GM18499 (cell line): Measurements from ENCODE around the gene IMMP2L.
"Not testable (repeated sequence)": the region's sequence is repeated elsewhere in the genome, so short reads cannot be mapped to it uniquely, and the experiment has no call there.

Experiments
- ATAC-seq: cut with Tn5 transposase; IDR thresholded peaks from one replicate; pipeline ENCODE4 v1.9.1; 2021; ENCODE audit warnings: moderate number of reproducible peaks; ENCODE audit not compliant: insufficient read depth, unreplicated experiment

The IMMP2L gene

DNA sequence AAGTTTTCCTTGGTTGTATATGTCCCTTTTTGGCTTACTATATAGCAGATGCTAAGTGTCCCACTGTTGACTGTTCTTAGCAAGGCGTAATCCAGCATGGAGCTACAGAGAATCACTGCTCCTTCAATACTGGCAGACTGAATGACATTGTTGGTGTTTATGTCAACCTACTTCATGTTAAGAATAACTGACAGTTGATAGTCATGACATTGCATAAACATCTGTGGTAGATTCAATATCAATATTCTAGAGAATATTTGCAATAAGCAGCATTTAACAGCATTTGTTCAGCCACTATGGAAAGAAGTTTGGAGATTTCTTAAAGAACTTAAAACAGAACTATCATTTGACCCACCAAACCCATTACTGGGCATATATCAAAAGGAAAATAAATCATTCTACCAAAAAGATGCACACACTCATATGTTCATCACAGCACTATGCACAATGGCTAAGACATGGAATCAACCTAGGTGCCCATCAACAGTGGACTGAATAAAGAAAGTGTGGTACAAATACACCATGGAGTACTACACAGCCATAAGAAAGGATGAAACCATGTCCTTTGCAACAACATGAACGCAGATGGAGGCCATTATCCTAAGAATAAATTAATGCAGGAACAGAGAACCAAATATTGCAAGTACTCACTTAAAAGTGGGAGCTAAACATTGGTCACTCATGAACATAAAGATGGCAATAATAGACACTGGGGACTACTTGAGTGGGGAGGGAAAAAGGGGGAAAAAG, 88.7 kb downstream of the IMMP2L start:
- ATAC-seq, result no peak

DNA sequence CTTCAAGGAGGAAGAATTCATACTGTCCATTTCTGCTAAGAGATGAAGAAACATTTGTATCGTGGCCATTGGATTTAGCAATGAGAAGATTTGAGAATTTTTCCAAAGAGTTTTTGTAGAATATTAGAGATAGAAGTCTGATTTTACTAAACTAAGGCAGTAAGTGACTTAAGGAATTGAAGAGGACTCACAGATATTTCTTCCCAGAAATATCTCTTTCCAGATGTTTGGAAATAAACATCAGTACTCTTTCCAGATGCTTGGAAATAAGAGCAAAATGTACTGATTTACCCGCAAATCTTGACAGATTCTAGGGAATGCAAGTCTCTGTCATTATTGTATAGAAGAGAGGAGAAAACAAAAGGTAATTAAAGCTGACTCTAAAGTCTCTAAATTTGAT, 91.3 kb downstream of the IMMP2L start:
- ATAC-seq, result no peak

GRCh38 chr7:111469894-111470293, 92.4 kb downstream of the IMMP2L start:
- not testable (repeated sequence) for ATAC-seq

GRCh38 chr7:111465774-111466173, 96.5 kb downstream of the IMMP2L start:
- not testable (repeated sequence) for ATAC-seq

- ATAC-seq, result no peak
These were observed 101.6 kb downstream of the IMMP2L start for GRCh38 chr7:111460695-111461094.

DNA sequence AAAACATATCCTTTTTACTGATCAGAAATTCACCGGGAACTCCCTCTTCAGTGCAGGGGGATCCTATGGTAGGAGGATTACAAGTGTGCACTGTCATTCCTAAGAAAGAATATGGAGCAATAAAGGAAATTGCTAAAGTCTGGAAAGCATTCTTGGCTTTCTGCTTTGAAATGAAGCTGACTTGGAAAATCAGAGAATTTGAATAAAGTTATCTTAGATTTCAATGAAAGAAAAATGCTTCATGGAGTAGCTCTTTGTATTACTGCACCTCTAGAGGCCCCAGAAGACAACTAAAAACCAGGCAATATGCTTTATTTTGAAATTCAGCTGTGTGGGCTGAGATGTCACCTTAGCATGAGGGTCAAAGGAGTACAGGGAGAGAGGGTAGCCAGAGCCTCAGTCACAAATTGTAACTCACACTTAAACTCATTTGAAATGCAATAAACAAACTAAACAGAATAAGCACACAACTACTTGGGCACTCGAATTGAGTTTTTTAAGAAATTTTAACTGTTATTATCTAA, 102.5 kb downstream of the IMMP2L start:
- no peak for ATAC-seq

GRCh38 chr7:111459065-111459756, 103.1 kb downstream of the IMMP2L start:
- ATAC-seq, result no peak

DNA sequence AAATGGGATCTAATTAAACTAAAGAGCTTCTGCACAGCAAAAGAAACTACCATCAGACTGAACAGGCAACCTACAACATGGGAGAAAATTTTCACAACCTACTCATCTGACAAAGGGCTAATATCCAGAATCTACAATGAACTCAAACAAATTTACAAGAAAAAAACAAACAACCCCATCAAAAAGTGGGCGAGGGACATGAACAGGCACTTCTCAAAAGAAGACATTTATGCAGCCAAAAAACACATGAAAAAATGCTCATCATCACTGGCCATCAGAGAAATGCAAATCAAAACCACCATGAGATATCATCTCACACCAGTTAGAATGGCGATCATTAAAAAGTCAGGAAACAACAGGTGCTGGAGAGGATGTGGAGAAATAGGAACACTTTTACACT, 111.6 kb downstream of the IMMP2L start:
- not testable (repeated sequence) for ATAC-seq

- not testable (repeated sequence) for ATAC-seq
These were observed 114.8 kb downstream of the IMMP2L start for GRCh38 chr7:111447502-111447901.

DNA sequence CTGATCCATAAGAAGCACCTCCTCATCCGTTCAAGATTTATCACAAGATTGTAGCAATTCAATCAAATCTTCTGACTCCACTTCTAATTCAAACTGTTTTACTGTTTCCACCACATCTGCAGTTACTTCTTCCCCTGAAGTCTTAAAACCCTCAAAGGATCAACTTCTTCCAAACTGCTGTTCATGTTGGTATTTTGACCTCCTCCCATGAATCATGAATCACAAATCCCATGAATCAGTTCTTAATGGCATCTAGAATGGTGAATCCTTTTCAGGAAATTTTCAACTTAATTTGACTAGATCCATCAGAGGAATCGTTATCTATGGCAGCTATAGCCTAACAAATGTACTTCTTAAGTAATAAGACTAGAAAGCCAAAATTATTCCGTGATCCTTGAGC, 122.3 kb downstream of the IMMP2L start:
- ATAC-seq, result no peak

DNA sequence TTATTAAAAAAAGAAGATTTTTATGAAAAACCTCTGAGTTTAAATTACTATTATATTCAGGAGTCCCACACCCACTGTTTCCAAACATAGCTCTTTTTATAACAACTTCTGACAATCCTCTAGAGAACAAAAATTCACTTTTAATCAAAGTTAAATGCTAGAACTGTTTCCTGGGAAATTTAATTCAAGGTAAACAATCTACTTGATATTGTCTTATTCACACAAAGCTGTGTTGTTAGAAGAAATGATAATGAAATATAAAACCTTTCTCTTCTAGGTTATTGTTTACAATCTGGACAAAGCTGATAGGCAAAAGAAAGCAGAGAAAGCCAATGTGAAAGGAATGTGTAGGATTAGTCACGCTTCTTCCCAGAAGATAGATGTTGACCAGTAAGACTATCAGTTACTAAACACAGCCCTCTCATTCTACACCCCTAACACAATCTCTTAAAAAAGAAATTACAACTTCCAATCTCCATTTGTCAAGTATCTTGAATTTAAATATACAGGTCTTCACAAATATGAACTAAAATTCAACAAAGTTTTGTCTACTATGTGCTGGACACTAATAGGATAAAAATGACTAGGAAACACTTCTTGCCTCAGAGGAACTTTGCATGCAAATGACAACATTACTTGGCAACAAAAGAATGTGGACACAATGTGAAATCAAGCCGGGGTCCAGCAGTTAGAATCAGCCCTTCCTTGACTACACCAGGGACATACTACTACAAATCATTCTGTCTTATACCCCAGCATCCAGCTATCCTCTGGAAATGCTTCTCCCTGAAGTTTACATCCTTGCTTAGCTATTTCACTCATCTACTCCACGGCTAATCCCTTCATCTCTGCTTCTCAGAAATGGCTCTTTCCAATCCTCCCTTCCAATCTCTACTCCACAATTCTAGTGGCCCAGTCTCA, 123.7 kb downstream of the IMMP2L start:
- no peak for ATAC-seq

DNA sequence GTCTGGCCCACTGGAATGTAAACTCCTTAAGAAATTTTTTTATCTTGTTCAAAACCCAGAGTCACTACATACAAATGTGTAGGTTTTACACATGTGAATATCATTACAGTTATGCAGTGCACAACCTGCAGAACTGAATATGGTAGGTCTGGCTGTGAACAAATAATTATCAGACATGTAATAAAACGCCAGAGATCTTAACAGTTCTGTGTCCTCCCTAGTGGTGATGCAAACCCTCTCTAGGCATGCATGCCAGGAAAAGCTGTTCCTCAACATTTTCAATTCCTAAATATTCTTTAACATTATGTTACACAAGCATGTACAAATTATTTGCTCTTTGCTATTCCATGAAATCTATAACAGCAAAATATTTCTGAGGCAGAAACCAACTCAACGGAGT, 124.6 kb downstream of the IMMP2L start:
- no peak for ATAC-seq

GRCh38 chr7:111436608-111437007, 125.7 kb downstream of the IMMP2L start:
- no peak for ATAC-seq

GRCh38 chr7:111433426-111433825, 128.9 kb downstream of the IMMP2L start:
- ATAC-seq, result no peak

DNA sequence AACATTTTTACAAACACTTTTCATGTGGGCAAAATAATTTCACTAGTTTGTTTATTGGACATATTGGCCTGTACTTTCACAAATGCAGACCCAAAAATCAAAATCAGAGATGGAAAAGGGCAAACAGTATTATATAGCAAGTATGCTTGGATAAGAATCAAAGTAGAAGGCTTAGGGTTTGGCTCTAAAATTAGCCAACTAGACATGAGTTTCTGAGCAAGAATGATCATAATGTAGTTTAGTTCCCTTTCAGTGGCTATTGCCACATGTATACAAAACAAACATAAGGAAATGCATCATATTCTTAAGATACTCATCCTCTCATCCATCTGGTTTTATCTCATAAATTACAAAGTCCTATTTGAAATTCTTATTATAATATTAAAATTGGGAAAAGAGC, 132.5 kb downstream of the IMMP2L start:
- no peak for ATAC-seq

DNA sequence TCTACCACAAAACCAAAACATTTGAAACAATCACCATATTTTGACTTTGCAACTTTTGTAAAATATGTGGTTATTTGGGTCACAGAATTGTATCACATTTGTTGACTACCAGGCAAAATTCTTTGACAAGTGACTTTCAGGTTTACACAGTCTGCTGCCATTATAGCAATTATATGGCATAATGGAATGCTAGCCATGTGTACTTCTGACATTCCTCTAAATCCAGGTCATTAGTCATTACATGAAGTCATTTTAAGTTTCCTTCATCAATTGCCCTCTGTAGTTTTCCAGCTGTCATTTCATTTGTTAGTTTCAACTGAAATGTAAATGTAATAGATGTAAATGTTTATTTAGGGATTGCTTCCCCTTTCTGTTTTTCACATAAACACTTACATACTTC, 137.5 kb downstream of the IMMP2L start:
- ATAC-seq, result no peak

DNA sequence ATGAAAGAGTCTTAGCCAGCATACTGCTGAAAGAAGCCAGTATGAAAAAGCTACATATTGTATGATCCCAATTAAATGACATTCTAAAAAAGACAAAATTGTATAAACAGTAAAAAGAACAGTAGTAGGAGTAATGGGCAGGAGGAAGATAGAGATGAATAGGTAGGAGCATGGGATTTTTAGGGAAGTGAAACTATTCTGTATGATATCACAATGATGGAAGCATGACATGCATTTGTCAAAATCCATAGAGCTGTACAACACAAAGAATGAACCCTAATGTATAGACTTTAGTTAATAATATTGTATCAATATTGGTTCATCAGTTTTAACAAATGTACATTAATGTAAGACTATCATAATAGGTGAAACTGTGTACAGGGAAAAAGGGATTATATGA, 147.9 kb downstream of the IMMP2L start:
- ATAC-seq, result no peak

- ATAC-seq, result no peak
These were observed 148.6 kb downstream of the IMMP2L start for GRCh38 chr7:111413739-111414138.

DNA sequence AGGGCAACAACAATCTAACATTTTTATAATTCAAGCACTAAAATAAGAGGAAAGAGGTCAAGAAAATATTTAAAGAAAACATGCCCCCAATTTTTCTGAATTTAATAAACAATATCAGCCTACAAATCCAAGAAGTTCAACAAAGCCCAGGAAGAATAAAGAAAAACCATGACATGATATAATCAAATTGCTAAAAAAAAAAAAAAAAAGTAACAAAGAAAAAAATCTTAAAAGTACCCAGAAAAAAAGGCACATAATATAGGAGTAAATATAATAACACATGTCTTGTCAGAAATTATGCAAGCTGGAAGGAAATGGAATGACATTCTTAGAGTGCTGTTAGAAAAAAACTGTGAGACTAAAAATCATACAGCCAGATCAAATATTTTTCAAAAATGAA, 151.4 kb downstream of the IMMP2L start:
- ATAC-seq, result no peak

GRCh38 chr7:111409714-111410422, 152.4 kb downstream of the IMMP2L start:
- no peak for ATAC-seq
